ENCODE results near the gene KDELR1. TPM values are rescaled to one million over a fixed set of nuclear protein-coding genes. Genes with fewer than 3 reads are reported as not detected.
"Not testable (repeated sequence)": the region's sequence is repeated elsewhere in the genome, so short reads cannot be mapped to it uniquely, and the experiment has no call there.

The KDELR1 gene
- total RNA-seq, 1 experiment from 2014 or later = 82.2 TPM

GRCh38 chr19:48382286-48382685 is 9.1 kb downstream of the KDELR1 start:
- no peak for DNase-seq (ENCODE audit: low read depth, low spot score)
- in situ Hi-C loops (cut with HindIII; ENCODE audit: low pct_unique_long_range_greater_than_20kb, low sequenced_read_pairs) = no loop called here

GRCh38 chr19:48381178-48381950 is 10.0 kb downstream of the KDELR1 start:
- no peak for DNase-seq (ENCODE audit: low read depth, low spot score)
- in situ Hi-C loops (cut with HindIII; ENCODE audit: low pct_unique_long_range_greater_than_20kb, low sequenced_read_pairs) = no loop called here

DNA sequence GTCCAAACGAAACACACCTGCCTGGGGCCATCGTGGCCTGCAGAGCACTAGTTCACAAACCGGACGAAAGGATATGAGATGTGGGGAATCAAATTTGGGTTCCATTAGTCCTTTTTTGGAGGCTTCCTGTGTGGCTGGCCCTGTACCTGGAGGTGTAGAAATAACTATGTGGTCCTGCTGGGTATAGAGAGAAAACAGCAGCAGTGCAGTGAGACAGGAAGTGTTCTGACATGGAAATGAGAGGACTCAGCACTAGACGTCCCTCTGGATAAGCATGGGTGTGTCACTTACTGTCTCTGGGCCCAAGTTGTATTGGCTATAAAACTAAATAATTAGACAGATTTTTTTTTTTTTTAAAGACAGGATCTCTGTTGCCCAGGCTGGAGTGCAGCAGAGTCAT is 12.3 kb downstream of the KDELR1 start:
- in situ Hi-C loops (cut with HindIII; ENCODE audit: low pct_unique_long_range_greater_than_20kb, low sequenced_read_pairs) = no loop called here
- no peak for DNase-seq (ENCODE audit: low read depth, low spot score)

GRCh38 chr19:48378194-48378570 is 13.2 kb downstream of the KDELR1 start:
- in situ Hi-C loops (cut with HindIII; ENCODE audit: low pct_unique_long_range_greater_than_20kb, low sequenced_read_pairs) = no loop called here
- no peak for DNase-seq (ENCODE audit: low read depth, low spot score)

GRCh38 chr19:48373567-48373966 is 17.8 kb downstream of the KDELR1 start:
- no peak for DNase-seq (ENCODE audit: low read depth, low spot score)
- in situ Hi-C loops (cut with HindIII; ENCODE audit: low pct_unique_long_range_greater_than_20kb, low sequenced_read_pairs) = no loop called here

GRCh38 chr19:48372904-48373303 is 18.4 kb downstream of the KDELR1 start:
- no peak for DNase-seq (ENCODE audit: low read depth, low spot score)
- in situ Hi-C loops (cut with HindIII; ENCODE audit: low pct_unique_long_range_greater_than_20kb, low sequenced_read_pairs) = no loop called here

- in situ Hi-C loops (cut with HindIII; ENCODE audit: low pct_unique_long_range_greater_than_20kb, low sequenced_read_pairs); DNase-seq (ENCODE audit: low read depth, low spot score): not testable (repeated sequence)
Measured at GRCh38 chr19:48371771-48372170, 19.6 kb downstream of the KDELR1 start.

DNA sequence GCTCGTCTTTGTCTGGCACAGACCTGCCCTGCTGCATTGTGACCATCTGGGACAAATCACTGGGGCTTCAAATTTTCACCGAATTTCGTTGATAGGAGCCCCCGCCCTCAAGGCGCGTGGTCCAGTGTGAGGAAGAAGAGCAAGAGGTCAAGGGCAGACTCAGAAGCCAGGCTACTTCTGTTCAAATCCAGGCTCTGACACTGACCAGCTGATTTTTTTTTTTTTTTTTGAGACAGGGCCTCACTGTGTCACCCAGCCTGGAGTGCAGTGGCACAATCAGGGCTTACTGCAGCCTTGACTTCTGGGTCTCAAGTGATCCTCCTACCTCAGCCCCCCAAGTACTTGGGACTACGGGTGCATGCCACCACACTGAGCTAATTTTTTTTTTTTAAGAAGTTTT is 20.0 kb downstream of the KDELR1 start:
- in situ Hi-C loops (cut with HindIII; ENCODE audit: low pct_unique_long_range_greater_than_20kb, low sequenced_read_pairs) = no loop called here

DNA sequence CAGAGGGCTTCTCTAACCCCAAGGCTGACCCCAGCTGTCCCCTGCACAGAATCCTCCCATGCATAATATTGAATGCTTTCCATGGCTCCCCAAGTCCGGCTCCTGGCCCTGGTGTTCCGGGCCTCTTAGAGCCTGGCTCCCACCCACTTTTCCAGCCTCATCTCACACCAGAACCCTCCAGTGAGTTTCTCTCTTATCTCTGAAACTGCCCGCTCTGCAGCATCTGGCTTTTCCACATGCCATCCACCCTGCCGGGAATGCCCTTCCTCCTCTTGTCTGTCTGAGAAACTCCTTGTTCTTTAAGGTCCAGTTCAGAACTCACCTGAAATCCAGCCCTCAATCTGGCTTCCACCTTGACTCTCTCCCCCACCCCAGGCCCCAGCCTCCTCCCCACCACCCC is 20.4 kb downstream of the KDELR1 start:
- in situ Hi-C loops (cut with HindIII; ENCODE audit: low pct_unique_long_range_greater_than_20kb, low sequenced_read_pairs) = no loop called here
- no peak for DNase-seq (ENCODE audit: low read depth, low spot score)

More for the DNA sequence above, 20.0 kb downstream of the KDELR1 start:
- no peak for DNase-seq (ENCODE audit: low read depth, low spot score)

GRCh38 chr19:48368936-48369335 is 22.4 kb downstream of the KDELR1 start:
- no peak for DNase-seq (ENCODE audit: low read depth, low spot score)
- in situ Hi-C loops (cut with HindIII; ENCODE audit: low pct_unique_long_range_greater_than_20kb, low sequenced_read_pairs) = no loop called here

- in situ Hi-C loops (cut with HindIII; ENCODE audit: low pct_unique_long_range_greater_than_20kb, low sequenced_read_pairs) = no loop called here
- DNase-seq (ENCODE audit: low read depth, low spot score) = no peak
Measured at GRCh38 chr19:48367855-48368254, 23.5 kb downstream of the KDELR1 start.

DNA sequence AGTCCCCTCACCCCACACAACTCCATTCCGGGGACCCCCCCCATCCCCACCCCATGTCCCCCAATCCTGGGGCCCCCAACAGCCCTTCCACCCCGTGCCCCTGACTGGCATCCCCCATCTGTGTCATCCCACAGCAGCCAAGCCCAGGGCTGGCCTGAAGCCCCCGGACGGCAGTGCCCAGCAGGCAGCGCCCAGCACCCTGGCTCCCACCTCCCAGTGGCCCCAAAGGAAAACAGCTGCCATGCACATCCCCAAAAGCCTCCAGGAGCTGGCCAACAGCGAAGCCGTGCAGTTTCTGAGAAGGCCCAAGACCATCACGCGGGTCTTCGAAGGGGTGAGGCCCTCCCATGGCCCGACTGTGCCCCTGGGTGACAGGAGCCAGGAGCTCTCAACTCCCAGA is 25.7 kb downstream of the KDELR1 start:
- no peak for DNase-seq (ENCODE audit: low read depth, low spot score)
- in situ Hi-C loops (cut with HindIII; ENCODE audit: low pct_unique_long_range_greater_than_20kb, low sequenced_read_pairs) = no loop called here

DNA sequence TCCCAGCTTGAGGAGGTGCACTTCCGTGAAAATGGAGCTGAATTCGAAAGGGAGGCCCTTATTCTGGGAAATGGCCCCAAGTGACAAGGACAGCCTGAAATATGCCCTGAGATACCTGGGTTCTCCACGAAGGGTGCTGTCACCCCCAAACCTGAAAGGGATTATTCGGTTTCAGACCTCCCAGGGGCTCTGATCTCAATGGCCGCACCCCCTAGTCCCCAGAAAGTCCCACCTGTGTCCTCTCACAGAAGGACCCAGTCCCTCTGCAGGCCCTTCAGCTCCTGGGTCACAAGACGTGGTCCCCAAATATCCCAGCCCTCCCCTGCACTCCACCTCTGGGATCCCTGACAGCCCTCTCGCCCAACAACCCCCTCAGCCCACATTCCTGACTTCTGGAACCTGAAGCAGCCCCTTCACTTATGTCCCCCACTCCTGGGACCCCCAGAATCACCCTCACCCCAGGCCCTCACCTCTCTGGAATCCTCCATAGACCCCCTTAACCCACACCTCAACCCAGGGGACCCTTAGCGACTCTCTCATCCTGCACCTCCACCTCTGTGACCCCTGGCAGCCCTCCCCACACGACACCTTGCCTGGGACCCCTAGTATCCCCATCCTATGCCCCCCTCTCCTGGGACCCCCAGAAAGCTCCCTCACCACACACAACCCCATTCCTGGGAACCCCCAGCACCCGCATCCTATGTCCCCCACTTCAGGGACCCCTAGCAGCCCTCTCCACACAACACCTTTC is 26.6 kb downstream of the KDELR1 start:
- in situ Hi-C loops (cut with HindIII; ENCODE audit: low pct_unique_long_range_greater_than_20kb, low sequenced_read_pairs) = no loop called here
- DNase-seq (ENCODE audit: low read depth, low spot score) = no peak

DNA sequence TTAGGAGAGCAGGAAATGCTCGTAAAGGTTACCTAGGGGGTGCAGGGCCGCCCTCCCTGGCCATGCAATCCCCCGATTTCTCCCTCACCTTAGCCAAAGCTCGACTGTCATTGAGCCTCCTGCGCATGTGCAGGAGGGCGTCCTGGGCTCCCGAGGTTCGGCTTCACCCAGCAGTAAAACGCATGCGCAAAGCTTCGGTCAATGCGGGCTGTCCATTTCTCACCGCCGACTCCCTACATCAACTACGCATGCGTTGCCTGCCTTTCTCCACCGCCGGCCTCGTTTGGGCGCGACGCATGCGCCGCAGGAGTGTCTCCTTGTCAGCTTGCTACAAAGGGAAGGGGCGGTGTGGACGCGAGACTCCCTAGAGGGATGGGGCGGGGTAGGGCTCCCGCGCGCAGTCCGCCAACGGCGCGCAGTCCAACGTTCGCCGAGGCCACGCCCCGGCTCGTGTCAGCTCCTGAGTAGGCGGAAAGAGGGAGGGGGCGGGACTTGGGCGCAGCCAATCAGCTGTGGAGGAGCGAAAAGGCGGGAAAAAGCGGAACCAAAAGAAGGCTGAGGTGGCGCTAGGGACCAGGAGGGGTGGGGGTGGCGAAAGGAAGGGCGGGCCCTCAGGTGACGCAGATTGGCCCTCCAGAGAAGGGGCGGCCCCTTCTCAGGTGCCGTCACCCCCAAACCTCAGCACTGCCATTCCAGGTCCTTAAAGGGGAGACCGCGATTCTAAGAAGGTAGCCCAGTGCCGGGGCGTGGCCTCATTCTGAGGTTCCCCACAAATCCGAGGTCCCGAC is 27.3 kb downstream of the KDELR1 start, which contains the start of the genes SYNGR4 and TMEM143:
Gene SYNGR4, plus strand, starts transcription at position 558 of the 788 bp plus-strand sequence. CDS start 1,476 bp downstream, outside the sequence.
Gene TMEM143, minus strand, starts transcription at position 131 of the 788 bp plus-strand sequence. Its CDS starts 20 bp downstream, at position 111.
- DNase-seq (ENCODE audit: low read depth, low spot score) = peak; percentile 99
- in situ Hi-C loops (cut with HindIII; ENCODE audit: low pct_unique_long_range_greater_than_20kb, low sequenced_read_pairs) = no loop called here

- no peak for DNase-seq (ENCODE audit: low read depth, low spot score)
- in situ Hi-C loops (cut with HindIII; ENCODE audit: low pct_unique_long_range_greater_than_20kb, low sequenced_read_pairs) = no loop called here
Measured at GRCh38 chr19:48363500-48363809, 27.9 kb downstream of the KDELR1 start.

- DNase-seq (ENCODE audit: low read depth, low spot score) = peak; percentile 95
- in situ Hi-C loops (cut with HindIII; ENCODE audit: low pct_unique_long_range_greater_than_20kb, low sequenced_read_pairs) = no loop called here
Measured at GRCh38 chr19:48362716-48363499, 28.4 kb downstream of the KDELR1 start.

GRCh38 chr19:48361912-48362311 is 29.4 kb downstream of the KDELR1 start:
- in situ Hi-C loops (cut with HindIII; ENCODE audit: low pct_unique_long_range_greater_than_20kb, low sequenced_read_pairs) = no loop called here
- DNase-seq (ENCODE audit: low read depth, low spot score) = no peak
